IMR-90 (cell line): Measurements from ENCODE around the gene PLS1. TPM values are rescaled to one million over a fixed set of nuclear protein-coding genes. Genes with fewer than 3 reads are reported as not detected.
"Not testable (repeated sequence)": the region's sequence is repeated elsewhere in the genome, so short reads cannot be mapped to it uniquely, and the experiment has no call there.

Source experiments
- ATAC-seq: fragments of 200-7000 bp; cut with Tn5 transposase; 2 replicates; pipeline ENCODE4 v1.9.1; 2020; ENCODE audit warnings: low read depth, mild to moderate bottlenecking, moderate library complexity
- BruUV-seq: library from RNA; stranded (reverse); fragments of 400-500 nt; replicated peaks from 2 replicates; lab custom pipeline; 2021; lab: Mats Ljungman, UMichigan
- CTCF ChIA-PET: fragments of 300-600 bp; formaldehyde crosslinking; extraction: SDS; loops from one replicate; lab custom pipeline; 2021; ENCODE audit warnings: antibody characterized with exemption; lab: Yijun Ruan, JAX
- POLR2A ChIA-PET: fragments of 300-600 bp; sonication (Branson Sonifier 250); formaldehyde crosslinking; loops from one replicate; lab custom pipeline; 2022; ENCODE audit warnings: antibody characterized with exemption; ENCODE audit not compliant: unreplicated experiment; lab: Charles Lee
- DNase-seq: peaks from one replicate; pipeline ENCODE4 v3.0.0; 2013
- H2AFZ ChIP-seq: replicated peaks from 2 replicates; pipeline ENCODE3; 2013; ENCODE audit warnings: low read length, mild to moderate bottlenecking; ENCODE audit not compliant: poor library complexity
- H2AK5ac ChIP-seq: 2 replicates; pipeline ENCODE4 v1.6.1; 2013; ENCODE audit warnings: low read depth, low read length, inconsistent platforms
- H2AK9ac ChIP-seq: replicated peaks from 2 replicates; pipeline ENCODE3; 2013; ENCODE audit warnings: mild to moderate bottlenecking, low read depth, low read length, moderate library complexity; ENCODE audit not compliant: poor library complexity
- H2BK120ac ChIP-seq: 2 replicates; pipeline ENCODE4 v1.6.1; 2013; ENCODE audit warnings: low read depth, low read length, inconsistent platforms
- H2BK15ac ChIP-seq: 3 replicates; pipeline ENCODE4 v1.6.1; 2013; ENCODE audit warnings: low read depth, low read length, inconsistent platforms
- H2BK20ac ChIP-seq: 2 replicates; pipeline ENCODE4 v1.6.1; 2013; ENCODE audit warnings: low read depth, mild to moderate bottlenecking, inconsistent platforms, low read length, moderate library complexity
- H2BK5ac ChIP-seq: 2 replicates; pipeline ENCODE4 v1.6.1; 2013; ENCODE audit warnings: mild to moderate bottlenecking, low read depth, low read length, inconsistent platforms; ENCODE audit not compliant: poor library complexity, severe bottlenecking
- H3K14ac ChIP-seq: replicated peaks from 2 replicates; pipeline ENCODE4 v1.6.1; 2013; ENCODE audit warnings: low read depth, low read length, inconsistent platforms
- H3K18ac ChIP-seq: 2 replicates; pipeline ENCODE4 v1.6.1; 2013; ENCODE audit warnings: low read depth, low read length, control low read depth
- H3K23ac ChIP-seq: 2 replicates; pipeline ENCODE4 v1.6.1; 2013; ENCODE audit warnings: low read depth, low read length, inconsistent platforms
- H3K27ac ChIP-seq: 2 replicates; pipeline ENCODE4 v1.5.1; 2013; ENCODE audit warnings: mild to moderate bottlenecking, control low read depth, low read length; ENCODE audit not compliant: insufficient read depth
- H3K27me3 ChIP-seq: 2 replicates; pipeline ENCODE4 v1.6.1; 2013; ENCODE audit warnings: low read length; ENCODE audit not compliant: control insufficient read depth, insufficient read depth
- H3K36me3 ChIP-seq: 2 replicates; pipeline ENCODE4 v1.6.1; 2013; ENCODE audit warnings: low read length, mixed read lengths; ENCODE audit not compliant: control insufficient read depth, insufficient read depth
- H3K4ac ChIP-seq: 2 replicates; pipeline ENCODE4 v1.6.1; 2013; ENCODE audit warnings: low read depth, low read length, inconsistent platforms
- H3K4me1 ChIP-seq: 2 replicates; pipeline ENCODE4 v1.6.1; 2013; ENCODE audit warnings: low read length, mixed read lengths; ENCODE audit not compliant: control insufficient read depth, insufficient read depth
- H3K4me2 ChIP-seq: 2 replicates; pipeline ENCODE4 v1.6.1; 2013; ENCODE audit warnings: low read depth, mild to moderate bottlenecking, control low read depth, low read length, moderate library complexity
- H3K4me3 ChIP-seq: 2 replicates; pipeline ENCODE4 v1.5.1; 2013; ENCODE audit warnings: low read depth, mild to moderate bottlenecking, control low read depth, low read length, moderate library complexity; ENCODE audit not compliant: insufficient read depth
- H3K56ac ChIP-seq: 2 replicates; pipeline ENCODE4 v1.6.1; 2013; ENCODE audit warnings: low read length, inconsistent platforms; ENCODE audit not compliant: insufficient read depth; ENCODE audit errors: extremely low read depth
- H3K79me1 ChIP-seq, 2 experiments: 2 replicates each; pipeline ENCODE4 v1.6.1; 2013; ENCODE audit warnings: low read length in 2 of 2, inconsistent platforms in 1 of 2, low read depth in 1 of 2
- H3K9ac ChIP-seq: 2 replicates; pipeline ENCODE4 v1.6.1; 2013; ENCODE audit warnings: low read depth, low read length, control low read depth
- H3K9me1 ChIP-seq: 2 replicates; pipeline ENCODE4 v1.6.1; 2013; ENCODE audit warnings: low read length, inconsistent platforms; ENCODE audit not compliant: insufficient read depth
- H3K9me3 ChIP-seq: 2 replicates; pipeline ENCODE4 v1.6.1; 2013; ENCODE audit warnings: low read length; ENCODE audit not compliant: control insufficient read depth, insufficient read depth
- H4K20me1 ChIP-seq: 2 replicates; pipeline ENCODE4 v1.6.1; 2013; ENCODE audit warnings: low read length, inconsistent platforms; ENCODE audit not compliant: insufficient read depth
- H4K5ac ChIP-seq: 2 replicates; pipeline ENCODE4 v1.6.1; 2013; ENCODE audit warnings: mild to moderate bottlenecking, low read depth, low read length, control low read depth
- H4K8ac ChIP-seq, 2 experiments: 2 replicates each; pipeline ENCODE4 v1.6.1; 2013; ENCODE audit warnings: low read depth in 2 of 2, low read length in 2 of 2, control low read depth in 1 of 2, inconsistent platforms in 1 of 2
- H4K91ac ChIP-seq: 2 replicates; pipeline ENCODE4 v1.6.1; 2013; ENCODE audit warnings: low read depth, low read length, inconsistent platforms; ENCODE audit not compliant: insufficient read depth
- RCOR1 ChIP-seq: IDR thresholded peaks from 2 replicates; pipeline ENCODE4 v1.6.1; 2012; ENCODE audit warnings: mild to moderate bottlenecking, low read length, improper control_type of control experiment; ENCODE audit not compliant: insufficient replicate concordance
- WGBS, 2 experiments: methylation state at CpG; one replicate each; pipeline versions ENCODE4 v1.1.5 to v1.1.7; 2013; ENCODE audit warnings: missing lambda C conversion rate in 2 of 2; ENCODE audit not compliant: insufficient read length in 1 of 2; ENCODE audit errors: extremely low coverage in 2 of 2; 5-methylcytosine and 5-hydroxymethylcytosine counted together
- dilution Hi-C: fragments of 300-500 bp; cut with HindIII; formaldehyde crosslinking; loops from one replicate; pipeline ENCODE4 v1.14.3; 2018; ENCODE audit warnings: low sequenced_read_pairs; ENCODE audit not compliant: unreplicated experiment
- in situ Hi-C: fragments of 300-500 bp; cut with MboI; formaldehyde crosslinking; loops from 3 replicates; pipeline ENCODE4 v1.14.3; 2019; ENCODE audit warnings: low sequenced_read_pairs, inconsistent platforms, mixed read lengths
- intact Hi-C: fragments of 100-400 bp; cut with micrococcal nuclease; formaldehyde crosslinking; loops from 2 replicates; pipeline ENCODE4 v1.10.0; 2022
- polyA plus RNA-seq, 3 experiments: library from polyadenylated mRNA; depleted of rRNA; stranded (reverse); fragments of >200 nt; gene quantifications; 2 replicates each; pipeline ENCODE4 v1.2.3, GENCODE V29; 2012; ENCODE audit warnings: low replicate concordance in 1 of 3
- total RNA-seq: library from RNA; depleted of rRNA; stranded (reverse); fragments of >200 nt; gene quantifications from 2 replicates; pipeline ENCODE4 v1.2.3, GENCODE V29; 2012

PLS1 gene
- total and polyA plus RNA-seq, 2 of the 4 experiments (the other 2 are of a cell fraction), result 0.29 to 0.90 TPM

- in situ Hi-C loops (loop anchor here (5.0 kb wide), 1 partner anchor 404 kb away; no protein-coding TSS in a partner anchor), intact Hi-C loops (no loop called here), dilution Hi-C loops (no loop called here)
- H2AK5ac ChIP-seq, result no peak overlapping the region
- no peak overlapping the region for H3K27ac ChIP-seq
- no peaks in the 10 kb centered on the region for H4K20me1 ChIP-seq
- WGBS, 2 experiments, result no CpG with 5 or more reads among the region's 1 CpG
- H4K5ac ChIP-seq, result no peak overlapping the region
- H3K36me3 ChIP-seq, result no peaks in the 10 kb centered on the region
- H3K9ac ChIP-seq, result no peak overlapping the region
- no peak overlapping the region for H3K23ac ChIP-seq
- TF ChIP-seq RCOR1, result no peak
- DNase-seq (no peak), ATAC-seq (no peak)
- H3K4me1 ChIP-seq, result no peaks in the 10 kb centered on the region
- H2BK5ac ChIP-seq, result no peak overlapping the region
- CTCF ChIA-PET, result no interaction called here
- POLR2A ChIA-PET, result no interaction called here
- H3K79me1 ChIP-seq, result no peaks in the 10 kb centered on the region
- H2BK15ac ChIP-seq, result no peak overlapping the region
- H2AFZ ChIP-seq, result no peak overlapping the region
- no peak overlapping the region for H4K91ac ChIP-seq
- H3K4me2 ChIP-seq, result no peak overlapping the region
- no peak overlapping the region for H4K8ac ChIP-seq
- H2BK120ac ChIP-seq, result no peak overlapping the region
- H3K18ac ChIP-seq, result no peak overlapping the region
- no TSS peak for BruUV-seq
- peaks cover 6% of the 10 kb centered on the region for H3K27me3 ChIP-seq
- no peak overlapping the region for H2AK9ac ChIP-seq
- no peaks in the 10 kb centered on the region for H3K9me1 ChIP-seq
- no peak overlapping the region for H2BK20ac ChIP-seq
- H3K14ac ChIP-seq, result no peak overlapping the region
- H3K4ac ChIP-seq, result no peak overlapping the region
- no peak overlapping the region for H3K56ac ChIP-seq
- H3K9me3 ChIP-seq, result no peaks in the 10 kb centered on the region
- H3K4me3 ChIP-seq, result no peak overlapping the region
Measured at GRCh38 chr3:142588703-142589102, 7.5 kb upstream of the PLS1 start.

GRCh38 chr3:142592268-142592667 is 3.9 kb upstream of the PLS1 start:
- H2BK120ac ChIP-seq, H4K91ac ChIP-seq, H4K20me1 ChIP-seq, CTCF ChIA-PET, H4K8ac ChIP-seq, H3K79me1 ChIP-seq, H2BK15ac ChIP-seq, H3K36me3 ChIP-seq, H3K14ac ChIP-seq, H2AK9ac ChIP-seq, BruUV-seq, POLR2A ChIA-PET, dilution Hi-C loops, H3K18ac ChIP-seq, ATAC-seq, H3K23ac ChIP-seq, H3K9me1 ChIP-seq, H3K9me3 ChIP-seq, H4K5ac ChIP-seq, H3K4me1 ChIP-seq, H3K27ac ChIP-seq, H3K4me2 ChIP-seq, H2AFZ ChIP-seq, H3K4me3 ChIP-seq, H3K4ac ChIP-seq, H2BK20ac ChIP-seq, DNase-seq, H3K56ac ChIP-seq, H2BK5ac ChIP-seq, H3K27me3 ChIP-seq, H3K9ac ChIP-seq, in situ Hi-C loops, H2AK5ac ChIP-seq: not testable (repeated sequence)
- intact Hi-C loops, result loop anchor here (10.0 kb wide), 1 partner anchor 213 kb away; no protein-coding TSS in a partner anchor
- no CpG with 5 or more reads among the region's 7 CpGs for WGBS, 2 experiments
